ENCODE data around the gene C13orf46.

C13orf46 gene

GRCh38 chr13:113971471-113972231 is 2.2 kb downstream of the C13orf46 start:
- no peak for DNase-seq (ENCODE audit: low read depth)

GRCh38 chr13:113970810-113971470 is 2.9 kb downstream of the C13orf46 start:
- DNase-seq (ENCODE audit: low read depth): no peak

- no peak for DNase-seq (ENCODE audit: low read depth)
Measured at GRCh38 chr13:113969973-113970611, 3.8 kb downstream of the C13orf46 start.

- DNase-seq (ENCODE audit: low read depth): no peak
Measured at GRCh38 chr13:113969311-113969972, 4.4 kb downstream of the C13orf46 start.

- DNase-seq (ENCODE audit: low read depth): no peak
Measured at GRCh38 chr13:113968463-113969310, 5.2 kb downstream of the C13orf46 start.

- no peak for DNase-seq (ENCODE audit: low read depth)
Measured at GRCh38 chr13:113967729-113968462, 6.0 kb downstream of the C13orf46 start.

GRCh38 chr13:113967206-113967720 is 6.6 kb downstream of the C13orf46 start:
- no peak for DNase-seq (ENCODE audit: low read depth)

- DNase-seq (ENCODE audit: low read depth): no peak
Measured at GRCh38 chr13:113965968-113966884, 7.7 kb downstream of the C13orf46 start.

- no peak for DNase-seq (ENCODE audit: low read depth)
Measured at GRCh38 chr13:113965383-113965874, 8.4 kb downstream of the C13orf46 start.

- no peak for DNase-seq (ENCODE audit: low read depth)
Measured at GRCh38 chr13:113964251-113964995, 9.5 kb downstream of the C13orf46 start.

GRCh38 chr13:113963376-113963775 is 10.5 kb downstream of the C13orf46 start:
- DNase-seq (ENCODE audit: low read depth): no peak

- no peak for DNase-seq (ENCODE audit: low read depth)
Measured at GRCh38 chr13:113962975-113963374, 10.9 kb downstream of the C13orf46 start.

GRCh38 chr13:113962386-113962785 is 11.5 kb downstream of the C13orf46 start:
- DNase-seq (ENCODE audit: low read depth): no peak

- no peak for DNase-seq (ENCODE audit: low read depth)
Measured at GRCh38 chr13:113960276-113960948, 13.5 kb downstream of the C13orf46 start.

GRCh38 chr13:113959198-113959597 is 14.7 kb downstream of the C13orf46 start:
- DNase-seq (ENCODE audit: low read depth): no peak

- no peak for DNase-seq (ENCODE audit: low read depth)
Measured at GRCh38 chr13:113958373-113958772, 15.5 kb downstream of the C13orf46 start.

GRCh38 chr13:113956571-113956970 is 17.3 kb downstream of the C13orf46 start:
- DNase-seq (ENCODE audit: low read depth): no peak

- DNase-seq (ENCODE audit: low read depth): no peak
Measured at GRCh38 chr13:113955691-113956090, 18.2 kb downstream of the C13orf46 start.
